Measurements from ENCODE around the gene KHK.
A peak's percentile ranks its signal among the peaks of the same experiment; 100 is the strongest.

The KHK gene

GRCh38 chr2:27122791-27123190 lies 36.2 kb downstream of the KHK start:
- Histone ChIP-seq H3K9ac (ENCODE audit: insufficient read length) (no peak overlapping the region), H3K9me3 (ENCODE audit: low read depth, low read length) (no peaks in the 10 kb centered on the region), H3K36me3 (ENCODE audit: insufficient read depth, low read length) (no peaks in the 10 kb centered on the region), H3K4me3 (no peak overlapping the region), H3K27ac (no peak overlapping the region)
- TF ChIP-seq FOXP2 (optimal IDR thresholded peaks at IDR 0.05; ENCODE audit: control extremely low read depth, extremely low read length, insufficient read depth) = no peak
- TF ChIP-seq POLR2AphosphoS5 (IDR thresholded peaks at IDR 0.05; ENCODE audit: borderline replicate concordance, low read depth, low read length) = no peak
- no peak for TF ChIP-seq EZH2 (IDR thresholded peaks at IDR 0.05)
- no peak for DNase-seq (ENCODE audit: low read depth, low spot score)

GRCh38 chr2:27123302-27124150 lies 37.0 kb downstream of the KHK start, which contains the start of gene ABHD1:
ABHD1 (plus strand) TSS chr2:27123815; CDS start chr2:27123949, 134 bp downstream.
- TF ChIP-seq POLR2AphosphoS5 (IDR thresholded peaks at IDR 0.05; ENCODE audit: borderline replicate concordance, low read depth, low read length) (no peak), FOXP2 (optimal IDR thresholded peaks at IDR 0.05; ENCODE audit: control extremely low read depth, extremely low read length, insufficient read depth) (no peak)
- Histone ChIP-seq H3K4me3 (no peak within 1 kb of the TSS), H3K27ac (peak within 1 kb of the TSS; percentile 88; the same call in 1 of the 2 replicates), H3K9me3 (ENCODE audit: low read depth, low read length) (no peaks in the 10 kb centered on the region), H3K36me3 (ENCODE audit: insufficient read depth, low read length) (no peaks in the 10 kb centered on the region), H3K9ac (ENCODE audit: insufficient read length) (no peak within 1 kb of the TSS)
- DNase-seq (ENCODE audit: low read depth, low spot score) = no peak

- peak; percentile 10 for DNase-seq (ENCODE audit: low read depth, low spot score)
- 0 out of 2 replicates have a peak overlapping the region, but pooled peaks have one; percentile 21 for H3K4me3 ChIP-seq
- H3K36me3 ChIP-seq (ENCODE audit: insufficient read depth, low read length) = peaks cover 4% of the 10 kb centered on the region; the same call in 1 of the 2 replicates
- H3K9ac ChIP-seq (ENCODE audit: insufficient read length) = no peak overlapping the region
- H3K9me3 ChIP-seq (ENCODE audit: low read depth, low read length) = no peaks in the 10 kb centered on the region
- peak overlapping the region; percentile 88 for H3K27ac ChIP-seq
- TF ChIP-seq FOXP2 (optimal IDR thresholded peaks at IDR 0.05; ENCODE audit: control extremely low read depth, extremely low read length, insufficient read depth) (no peak), EZH2 (IDR thresholded peaks at IDR 0.05) (no peak), POLR2AphosphoS5 (IDR thresholded peaks at IDR 0.05; ENCODE audit: borderline replicate concordance, low read depth, low read length) (no peak)
These were observed 38.5 kb downstream of the KHK start for GRCh38 chr2:27125104-27125503.

- Histone ChIP-seq H3K4me3 (no peak overlapping the region), H3K9me3 (ENCODE audit: low read depth, low read length) (no peaks in the 10 kb centered on the region), H3K9ac (ENCODE audit: insufficient read length) (no peak overlapping the region), H3K36me3 (ENCODE audit: insufficient read depth, low read length) (peaks cover 15% of the 10 kb centered on the region; the same call in 1 of the 2 replicates), H3K27ac (peak overlapping the region; percentile 88; the same call in 1 of the 2 replicates)
- no peak for DNase-seq (ENCODE audit: low read depth, low spot score)
- TF ChIP-seq EZH2 (IDR thresholded peaks at IDR 0.05) = no peak
- no peak for TF ChIP-seq FOXP2 (optimal IDR thresholded peaks at IDR 0.05; ENCODE audit: control extremely low read depth, extremely low read length, insufficient read depth)
- TF ChIP-seq POLR2AphosphoS5 (IDR thresholded peaks at IDR 0.05; ENCODE audit: borderline replicate concordance, low read depth, low read length) = no peak
These were observed 39.7 kb downstream of the KHK start for GRCh38 chr2:27126252-27126710.

GRCh38 chr2:27127883-27128667 lies 41.5 kb downstream of the KHK start:
- Histone ChIP-seq H3K36me3 (ENCODE audit: insufficient read depth, low read length) (peaks cover 33% of the 10 kb centered on the region), H3K27ac (no peak overlapping the region), H3K4me3 (no peak overlapping the region), H3K9ac (ENCODE audit: insufficient read length) (no peak overlapping the region), H3K9me3 (ENCODE audit: low read depth, low read length) (no peaks in the 10 kb centered on the region)
- TF ChIP-seq POLR2AphosphoS5 (IDR thresholded peaks at IDR 0.05; ENCODE audit: borderline replicate concordance, low read depth, low read length) (no peak), FOXP2 (optimal IDR thresholded peaks at IDR 0.05; ENCODE audit: control extremely low read depth, extremely low read length, insufficient read depth) (no peak), EZH2 (IDR thresholded peaks at IDR 0.05) (no peak)
- no peak for DNase-seq (ENCODE audit: low read depth, low spot score)

GRCh38 chr2:27128668-27129571 lies 42.3 kb downstream of the KHK start:
- H3K36me3 ChIP-seq (ENCODE audit: insufficient read depth, low read length) = peaks cover 36% of the 10 kb centered on the region
- no peak overlapping the region; the same call in 1 of the 2 replicates for H3K27ac ChIP-seq
- no peak overlapping the region for H3K4me3 ChIP-seq
- H3K9ac ChIP-seq (ENCODE audit: insufficient read length) = no peak overlapping the region
- no peak for DNase-seq (ENCODE audit: low read depth, low spot score)
- H3K9me3 ChIP-seq (ENCODE audit: low read depth, low read length) = no peaks in the 10 kb centered on the region
- TF ChIP-seq POLR2AphosphoS5 (IDR thresholded peaks at IDR 0.05; ENCODE audit: borderline replicate concordance, low read depth, low read length) = peak; percentile 16; the same call in 1 of the 2 replicates
- TF ChIP-seq EZH2 (IDR thresholded peaks at IDR 0.05) = no peak
- TF ChIP-seq FOXP2 (optimal IDR thresholded peaks at IDR 0.05; ENCODE audit: control extremely low read depth, extremely low read length, insufficient read depth) = no peak

GRCh38 chr2:27130396-27130795 lies 43.8 kb downstream of the KHK start:
- H3K27ac ChIP-seq = no peak overlapping the region
- H3K9me3 ChIP-seq (ENCODE audit: low read depth, low read length) = no peaks in the 10 kb centered on the region
- peaks cover 36% of the 10 kb centered on the region for H3K36me3 ChIP-seq (ENCODE audit: insufficient read depth, low read length)
- TF ChIP-seq EZH2 (IDR thresholded peaks at IDR 0.05) = no peak
- no peak for TF ChIP-seq FOXP2 (optimal IDR thresholded peaks at IDR 0.05; ENCODE audit: control extremely low read depth, extremely low read length, insufficient read depth)
- TF ChIP-seq POLR2AphosphoS5 (IDR thresholded peaks at IDR 0.05; ENCODE audit: borderline replicate concordance, low read depth, low read length) = no peak
- DNase-seq (ENCODE audit: low read depth, low spot score) = no peak
- H3K4me3 ChIP-seq = no peak overlapping the region
- no peak overlapping the region for H3K9ac ChIP-seq (ENCODE audit: insufficient read length)
